Body of pancreas (tissue), 4 donors: ENCODE data around the gene VEGFD.

Experiments
- CTCF ChIP-seq, 7 experiments: fragments of 450-650 bp in 4 of 7; fragments of 200-600 bp in 3 of 7; sonication (generic) in 3 of 7; IDR thresholded peaks; one replicate each; pipeline ENCODE4 v1.5.1; 2016 to 2019; ENCODE audit warnings: antibody characterized with exemption in 7 of 7
- POLR2A ChIP-seq, 3 donors: fragments of 450-650 bp; IDR thresholded peaks; one replicate each; pipeline ENCODE4 v1.6.1; 2016; ENCODE audit warnings: antibody characterized with exemption in 3 of 3, mild to moderate bottlenecking in 2 of 3

GRCh38 chrX:15343075-15343476 lies 41.1 kb downstream of the VEGFD start:
- TF ChIP-seq CTCF (IDR thresholded peaks at IDR 0.05), result no peak
- TF ChIP-seq POLR2A (IDR thresholded peaks at IDR 0.05), result no peak
